Endothelial cell of umbilical vein (primary cell): ENCODE data around the gene NUDT3. TPM values are rescaled to one million over a fixed set of nuclear protein-coding genes. Genes with fewer than 3 reads are reported as not detected.

ENCODE experiments used
- BruUV-seq: library from RNA; stranded (reverse); fragments of 400-500 nt; replicated peaks from 2 replicates; lab custom pipeline; 2021; lab: Mats Ljungman, UMichigan
- CTCF ChIA-PET: fragments of 300-600, 350-600 bp; sonication (Branson Sonifier 250); formaldehyde crosslinking; loops from one replicate; lab custom pipeline; 2021; ENCODE audit warnings: antibody characterized with exemption, inconsistent platforms; lab: Charles Lee
- POLR2A ChIA-PET: fragments of 300-600, 350-600 bp; sonication (Branson Sonifier 250); formaldehyde crosslinking; loops from one replicate; lab custom pipeline; 2021; ENCODE audit warnings: antibody characterized with exemption, inconsistent platforms; lab: Charles Lee
- DNase-seq: peaks from one replicate; pipeline ENCODE4 v3.0.0-alpha.2; 2011; ENCODE audit warnings: low read depth, low spot score
- FAIRE-seq: peaks from 2 replicates; lab custom pipeline; 2011; peaks lifted over from hg19 to GRCh38; lab: Jason Lieb, UNC
- H2AFZ ChIP-seq: 2 replicates; pipeline ENCODE4 v1.6.0; 2012; ENCODE audit warnings: low read depth, low read length, control low read depth, inconsistent platforms
- H3K27ac ChIP-seq: 2 replicates; pipeline ENCODE4 v1.5.1; 2011; ENCODE audit warnings: low read depth, mild to moderate bottlenecking, control low read depth, low read length, moderate library complexity; ENCODE audit not compliant: insufficient read depth
- H3K27me3 ChIP-seq, 2 experiments: 2 replicates each; pipeline versions ENCODE4 v1.6.0 to v1.6.1; 2011; ENCODE audit warnings: low read length in 2 of 2, mixed read lengths in 1 of 2; ENCODE audit not compliant: control insufficient read depth in 2 of 2, insufficient read depth in 2 of 2
- H3K36me3 ChIP-seq, 2 experiments: 2 replicates in 1 of 2; 3 replicates in 1 of 2; pipeline ENCODE4 v1.5.1; 2011; ENCODE audit warnings: low read length in 2 of 2, mild to moderate bottlenecking in 1 of 2, moderate library complexity in 1 of 2; ENCODE audit not compliant: control insufficient read depth in 2 of 2, insufficient read depth in 2 of 2; ENCODE audit errors: extremely low read depth in 1 of 2
- H3K4me1 ChIP-seq: 3 replicates; pipeline ENCODE4 v1.5.1; 2011; ENCODE audit warnings: mild to moderate bottlenecking, low read length; ENCODE audit not compliant: control insufficient read depth, insufficient read depth; ENCODE audit errors: extremely low read depth
- H3K4me2 ChIP-seq: 2 replicates; pipeline ENCODE4 v1.6.1; 2011; ENCODE audit warnings: low read length, control low read depth, mixed read lengths; ENCODE audit not compliant: insufficient read depth
- H3K4me3 ChIP-seq, 3 experiments: fragments of 200-600 bp in 1 of 3; sonication (generic), shearing (Covaris generic) in 1 of 3; replicated peaks in 1 of 3; 2 replicates each; pipeline ENCODE4 v1.5.1; 2011 to 2016; ENCODE audit warnings: control low read depth in 3 of 3, low read length in 3 of 3, mild to moderate bottlenecking in 2 of 3, inconsistent platforms in 1 of 3, low read depth in 1 of 3, moderate library complexity in 1 of 3; ENCODE audit not compliant: insufficient read depth in 1 of 3
- H3K79me2 ChIP-seq: 2 replicates; pipeline ENCODE4 v1.6.0; 2012; ENCODE audit warnings: low read length, inconsistent platforms; ENCODE audit not compliant: control insufficient read depth, insufficient read depth
- H3K9ac ChIP-seq: replicated peaks from 2 replicates; pipeline ENCODE3; 2011; ENCODE audit warnings: low read length, control low read depth; ENCODE audit not compliant: insufficient read depth; ENCODE audit errors: extremely low read depth
- H3K9me1 ChIP-seq: replicated peaks from 3 replicates; pipeline ENCODE4 v1.6.0; 2011; ENCODE audit warnings: mild to moderate bottlenecking, low read length; ENCODE audit not compliant: control insufficient read depth, insufficient read depth; ENCODE audit errors: extremely low read depth
- H3K9me3 ChIP-seq: replicated peaks from 2 replicates; pipeline ENCODE4 v1.5.1; 2012; ENCODE audit warnings: low read length, inconsistent platforms; ENCODE audit not compliant: control insufficient read depth, insufficient read depth
- H4K20me1 ChIP-seq: replicated peaks from 2 replicates; pipeline ENCODE3; 2011; ENCODE audit warnings: mild to moderate bottlenecking, low read length; ENCODE audit not compliant: control insufficient read depth, insufficient read depth; ENCODE audit errors: extremely low read depth
- CTCF ChIP-seq, 2 donors: IDR thresholded peaks; 1 replicate in 1 of 2; 2 replicates in 1 of 2; pipeline ENCODE4 v1.5.1; 2011; ENCODE audit warnings: low read length in 2 of 2, mild to moderate bottlenecking in 2 of 2, moderate library complexity in 2 of 2, control low read depth in 1 of 2, inconsistent platforms in 1 of 2, low read depth in 1 of 2; ENCODE audit not compliant: insufficient read depth in 1 of 2; ENCODE audit errors: extremely low read depth in 1 of 2
- EZH2 ChIP-seq: IDR thresholded peaks from 2 replicates; pipeline ENCODE4 v1.6.1; 2012; ENCODE audit warnings: borderline replicate concordance, low read depth, mild to moderate bottlenecking, moderate library complexity, low read length, inconsistent platforms; ENCODE audit not compliant: severe bottlenecking
- FOS ChIP-seq: IDR thresholded peaks from 2 replicates; pipeline ENCODE4 v1.6.1; 2011; ENCODE audit warnings: mild to moderate bottlenecking, low read length, moderate library complexity, borderline replicate concordance; ENCODE audit not compliant: insufficient read depth
- GATA2 ChIP-seq: IDR thresholded peaks from 2 replicates; pipeline ENCODE4 v1.7.0; 2011; ENCODE audit warnings: low read depth, mild to moderate bottlenecking, moderate library complexity, mixed read lengths, low read length; ENCODE audit not compliant: insufficient read length, insufficient read depth
- JUN ChIP-seq: IDR thresholded peaks from 2 replicates; pipeline ENCODE4 v1.6.1; 2011; ENCODE audit warnings: borderline replicate concordance, low read depth; ENCODE audit not compliant: insufficient read length, insufficient read depth
- MYC ChIP-seq: IDR thresholded peaks from one replicate; pipeline ENCODE4 v1.6.1; 2011; ENCODE audit warnings: mild to moderate bottlenecking, low read depth, low read length
- POLR2A ChIP-seq: IDR thresholded peaks from 2 replicates; pipeline ENCODE4 v1.6.1; 2012; ENCODE audit warnings: low read depth, mild to moderate bottlenecking, control low read depth, low read length
- POLR2AphosphoS5 ChIP-seq: IDR thresholded peaks from 2 replicates; pipeline ENCODE4 v1.6.1; 2012; ENCODE audit warnings: low read depth, mild to moderate bottlenecking, control low read depth, low read length, moderate library complexity; ENCODE audit not compliant: insufficient read depth
- dilution Hi-C: fragments of 300-500 bp; cut with MboI; formaldehyde crosslinking; loops from one replicate; pipeline ENCODE4 v1.15.0; 2019; ENCODE audit warnings: low sequenced_read_pairs; ENCODE audit not compliant: extremely low pct_ligation_motif_present
- intact Hi-C: fragments of 100-400 bp; cut with micrococcal nuclease; formaldehyde crosslinking; loops from one replicate; pipeline ENCODE4 v1.10.0; 2022
- polyA plus RNA-seq, 4 experiments: library from polyadenylated mRNA; depleted of rRNA in 3 of 4; stranded (reverse) in 3 of 4; unstranded in 1 of 4; fragments of >200 nt; gene quantifications; 2 replicates each; pipeline versions ENCODE4 v1.2.1 to v1.2.3, GENCODE V29; 2011 to 2012; ENCODE audit warnings: missing spikeins in 1 of 4
- total RNA-seq: library from RNA; stranded (reverse); gene quantifications from 2 replicates; pipeline ENCODE4 v1.2.3, GENCODE V29; 2021
- TF ChIP-seq, protein P1 (sequence below): IDR thresholded peaks from 2 replicates; pipeline ENCODE4 v1.6.1; 2011; ENCODE audit not compliant: insufficient read depth, insufficient read length

NUDT3 gene
- total and polyA plus RNA-seq, 2 donors (not counting 3 experiments of a cell fraction or from before 2014, with no cell fraction given), result 11.9 to 30.9 TPM

DNA sequence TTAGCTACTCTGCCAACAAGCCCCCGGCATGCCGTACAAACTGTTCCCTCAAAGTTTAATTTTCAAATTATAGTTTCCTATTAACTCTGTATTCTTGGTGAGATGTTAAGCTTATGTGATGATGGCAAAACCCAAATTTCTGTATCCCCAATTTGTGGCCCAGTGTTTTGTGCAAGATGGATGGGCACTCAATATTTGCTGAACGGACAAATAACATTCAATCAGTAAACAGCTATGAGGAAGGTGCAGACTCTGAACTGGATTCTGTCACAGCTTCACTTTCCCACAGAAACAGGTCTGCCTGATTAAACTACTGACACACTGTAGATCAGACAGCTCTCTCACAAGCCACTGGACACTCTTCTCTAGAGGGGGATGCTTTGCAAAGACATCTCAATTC lies 54.1 kb downstream of the NUDT3 start:
- CTCF ChIA-PET, result interaction anchor here (1.1 to 1.4 kb wide), 4 partner anchors 12 to 77 kb away, joined by 3 to 4 read pairs (median 4); no protein-coding TSS in a partner anchor
- dilution Hi-C loops, result no loop called here
- H4K20me1 ChIP-seq, result no peaks in the 10 kb centered on the region
- no peaks in the 10 kb centered on the region for H3K27me3 ChIP-seq
- peaks cover 50% of the 10 kb centered on the region for H3K4me1 ChIP-seq
- no peak overlapping the region for H3K27ac ChIP-seq
- no peaks in the 10 kb centered on the region for H3K9me3 ChIP-seq
- TF ChIP-seq GATA2 (no peak), FOS (no peak), JUN (no peak), MYC (no peak), POLR2AphosphoS5 (no peak), POLR2A (no peak), CTCF (IDR thresholded peaks at IDR 0.05; ENCODE audit: extremely low read depth in 1 of 2, insufficient read depth in 1 of 2, low read depth in 1 of 2, low read length in 2 of 2) (no peak), EZH2 (no peak)
- TF ChIP-seq, protein P1, sequence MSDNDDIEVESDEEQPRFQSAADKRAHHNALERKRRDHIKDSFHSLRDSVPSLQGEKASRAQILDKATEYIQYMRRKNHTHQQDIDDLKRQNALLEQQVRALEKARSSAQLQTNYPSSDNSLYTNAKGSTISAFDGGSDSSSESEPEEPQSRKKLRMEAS, result no peak
- H3K36me3 ChIP-seq, result no peaks in the 10 kb centered on the region
- peaks cover 43% of the 10 kb centered on the region for H3K79me2 ChIP-seq
- H3K9me1 ChIP-seq, result no peaks in the 10 kb centered on the region
- BruUV-seq, result no TSS peak
- intact Hi-C loops, result no loop called here
- POLR2A ChIA-PET, result no interaction called here
- no peak overlapping the region for H3K4me3 ChIP-seq
- H2AFZ ChIP-seq, result no peak overlapping the region
- DNase-seq (no peak), FAIRE-seq (no peak)
- no peak overlapping the region for H3K4me2 ChIP-seq
- no peak overlapping the region for H3K9ac ChIP-seq
